Breast epithelium (tissue), 3 donors: ENCODE measurements around the gene IL17C.

Source experiments
- POLR2A ChIP-seq: fragments of 450-650 bp; IDR thresholded peaks from one replicate; pipeline ENCODE4 v1.6.1; 2016; ENCODE audit warnings: antibody characterized with exemption, mild to moderate bottlenecking, moderate library complexity
- POLR2AphosphoS5 ChIP-seq, 3 donors: sonication (generic); formaldehyde crosslinking; IDR thresholded peaks; one replicate each; pipeline ENCODE4 v1.6.1; 2017; ENCODE audit warnings: antibody characterized with exemption in 3 of 3
- TF ChIP-seq, protein P1 (sequence below), 3 donors: fragments of 450-650 bp; IDR thresholded peaks; one replicate each; pipeline ENCODE4 v1.5.1; 2016 to 2017; ENCODE audit warnings: antibody characterized with exemption in 3 of 3, mild to moderate bottlenecking in 3 of 3, moderate library complexity in 3 of 3

DNA sequence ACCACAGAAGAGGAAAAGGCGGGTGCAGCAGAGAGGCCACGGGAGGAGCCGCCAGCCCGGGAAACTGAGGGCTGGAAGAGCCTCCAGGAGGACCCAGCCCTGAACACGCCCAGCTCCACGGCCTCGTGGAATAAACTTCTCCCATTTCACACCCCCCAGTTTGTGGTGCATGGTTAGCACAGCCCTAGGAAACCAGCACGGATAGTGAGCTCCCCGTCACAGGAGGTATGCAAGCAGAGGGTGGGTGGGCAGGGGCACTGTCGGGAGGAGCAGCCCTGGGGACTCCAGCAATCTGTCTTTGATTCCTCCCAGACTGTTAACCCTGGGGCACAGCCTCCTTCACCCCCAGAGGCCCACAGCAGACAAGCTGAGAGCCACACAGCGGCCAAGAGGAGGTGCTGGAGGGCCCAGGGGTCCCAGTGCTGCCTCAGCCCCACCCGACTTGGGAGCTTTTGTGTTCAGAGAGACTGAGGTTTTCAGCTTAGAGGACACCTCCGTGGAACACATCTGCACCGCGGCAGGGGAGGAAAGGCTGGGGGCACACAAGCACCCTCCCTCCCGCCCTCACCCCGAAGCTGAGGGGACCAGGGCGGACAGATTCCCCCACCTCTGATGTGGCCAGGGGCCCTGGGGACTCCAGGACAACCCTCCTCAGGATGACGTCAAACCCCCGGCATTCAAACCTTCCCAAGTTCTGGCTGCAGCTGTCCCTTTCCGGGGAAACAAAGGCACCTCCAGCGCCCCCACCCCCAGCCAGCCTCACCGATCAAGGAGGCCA lies 1.7 kb upstream of the IL17C start:
- TF ChIP-seq, protein P1, sequence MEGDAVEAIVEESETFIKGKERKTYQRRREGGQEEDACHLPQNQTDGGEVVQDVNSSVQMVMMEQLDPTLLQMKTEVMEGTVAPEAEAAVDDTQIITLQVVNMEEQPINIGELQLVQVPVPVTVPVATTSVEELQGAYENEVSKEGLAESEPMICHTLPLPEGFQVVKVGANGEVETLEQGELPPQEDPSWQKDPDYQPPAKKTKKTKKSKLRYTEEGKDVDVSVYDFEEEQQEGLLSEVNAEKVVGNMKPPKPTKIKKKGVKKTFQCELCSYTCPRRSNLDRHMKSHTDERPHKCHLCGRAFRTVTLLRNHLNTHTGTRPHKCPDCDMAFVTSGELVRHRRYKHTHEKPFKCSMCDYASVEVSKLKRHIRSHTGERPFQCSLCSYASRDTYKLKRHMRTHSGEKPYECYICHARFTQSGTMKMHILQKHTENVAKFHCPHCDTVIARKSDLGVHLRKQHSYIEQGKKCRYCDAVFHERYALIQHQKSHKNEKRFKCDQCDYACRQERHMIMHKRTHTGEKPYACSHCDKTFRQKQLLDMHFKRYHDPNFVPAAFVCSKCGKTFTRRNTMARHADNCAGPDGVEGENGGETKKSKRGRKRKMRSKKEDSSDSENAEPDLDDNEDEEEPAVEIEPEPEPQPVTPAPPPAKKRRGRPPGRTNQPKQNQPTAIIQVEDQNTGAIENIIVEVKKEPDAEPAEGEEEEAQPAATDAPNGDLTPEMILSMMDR (IDR thresholded peaks at IDR 0.05): no peak
- TF ChIP-seq POLR2AphosphoS5 (IDR thresholded peaks at IDR 0.05) (no peak), POLR2A (no peak)
